Muscle layer of duodenum (tissue), 2 donors: ENCODE results near the gene MYO7A.
A peak's percentile ranks its signal among the peaks of the same experiment; 100 is the strongest.

Experiments used
- H3K27ac ChIP-seq: one replicate; pipeline ENCODE4 v1.7.0; 2013; ENCODE audit warnings: mild to moderate bottlenecking, low read length
- H3K27me3 ChIP-seq: one replicate; pipeline ENCODE4 v1.7.0; 2013; ENCODE audit warnings: low read depth, mild to moderate bottlenecking, control low read depth, low read length
- H3K36me3 ChIP-seq, 2 donors: one replicate each; pipeline ENCODE4 v1.7.0; 2013; ENCODE audit warnings: low read length in 2 of 2, control low read depth in 1 of 2, mild to moderate bottlenecking in 1 of 2; ENCODE audit not compliant: insufficient read depth in 2 of 2, control insufficient read depth in 1 of 2
- H3K4me1 ChIP-seq, 2 donors: one replicate each; pipeline ENCODE4 v1.7.0; 2013; ENCODE audit warnings: low read length in 2 of 2, mild to moderate bottlenecking in 2 of 2, control low read depth in 1 of 2, moderate library complexity in 1 of 2; ENCODE audit not compliant: insufficient read depth in 2 of 2, control insufficient read depth in 1 of 2
- H3K4me3 ChIP-seq, 2 donors: one replicate each; pipeline ENCODE4 v1.7.0; 2013; ENCODE audit warnings: low read length in 2 of 2, low read depth in 1 of 2, mild to moderate bottlenecking in 1 of 2
- H3K9me3 ChIP-seq, 2 donors: one replicate each; pipeline ENCODE4 v1.7.0; 2013; ENCODE audit warnings: low read length in 2 of 2, control low read depth in 1 of 2, mild to moderate bottlenecking in 1 of 2; ENCODE audit not compliant: control insufficient read depth in 1 of 2
- donor health status: healthy.

The MYO7A gene

GRCh38 chr11:77175021-77175842, 47.2 kb downstream of the MYO7A start:
- Histone ChIP-seq H3K36me3 (no peaks in the 10 kb centered on the region), H3K4me3 (peak overlapping the region in 1 of 2 donors; percentile 21), H3K27ac (no peak overlapping the region), H3K4me1 (no peaks in the 10 kb centered on the region), H3K9me3 (no peaks in the 10 kb centered on the region), H3K27me3 (no peaks in the 10 kb centered on the region)

DNA sequence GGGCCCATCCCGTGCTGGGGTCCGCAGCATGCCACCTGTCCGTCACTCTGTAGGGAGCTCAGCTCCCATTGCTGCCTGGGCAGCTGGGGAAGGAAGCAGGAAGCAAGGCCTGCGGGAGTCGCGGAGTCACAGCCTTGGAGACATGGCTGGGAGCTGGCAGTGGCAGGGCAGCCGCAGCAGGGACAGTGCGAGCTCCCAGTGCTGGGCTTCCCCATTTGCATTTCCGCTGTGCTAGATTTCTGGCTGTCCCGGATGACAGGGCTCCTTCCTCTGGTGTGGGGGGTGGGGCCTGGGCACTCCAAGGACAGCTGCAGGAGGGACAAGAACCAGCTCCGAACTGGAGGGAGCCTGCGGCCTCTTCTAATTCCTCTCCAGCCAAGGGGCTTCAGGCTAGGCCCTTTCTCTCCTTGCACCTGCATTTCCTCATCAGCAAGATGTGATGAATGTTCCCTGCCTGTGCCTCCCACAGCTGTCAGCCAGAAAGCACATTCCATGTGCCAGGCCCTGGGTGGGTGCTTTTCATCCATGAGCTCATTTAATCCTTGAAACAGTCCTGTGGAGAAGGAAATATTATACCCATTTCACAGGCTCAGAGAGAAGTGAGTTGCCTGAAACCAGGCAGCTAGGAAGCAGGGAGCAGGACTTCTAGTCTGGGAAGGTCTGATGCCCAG, 48.0 kb downstream of the MYO7A start:
- Histone ChIP-seq H3K9me3 (no peaks in the 10 kb centered on the region), H3K4me1 (no peaks in the 10 kb centered on the region), H3K4me3 (peak overlapping the region in 1 of 2 donors; percentile 21), H3K27me3 (no peaks in the 10 kb centered on the region), H3K36me3 (no peaks in the 10 kb centered on the region), H3K27ac (no peak overlapping the region)

DNA sequence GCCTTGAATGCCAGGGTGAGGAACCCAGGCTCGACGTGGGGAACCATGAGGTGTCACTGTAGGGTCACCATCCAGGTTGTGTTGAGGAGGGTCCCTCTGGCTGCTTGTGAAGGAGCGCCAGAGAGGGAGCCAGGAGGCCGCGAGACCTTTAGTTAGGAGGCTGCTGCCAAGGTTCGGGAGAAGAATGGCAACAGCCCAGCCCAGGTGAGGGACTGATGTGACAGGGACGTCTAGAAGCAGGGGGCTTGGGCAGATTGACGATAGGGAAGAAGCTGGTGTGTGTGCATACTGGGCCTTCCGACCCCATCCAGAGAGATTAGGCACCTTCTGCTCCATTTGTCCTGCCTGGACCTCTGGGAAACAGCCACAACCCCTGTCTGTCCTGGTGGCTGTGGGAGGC, 49.0 kb downstream of the MYO7A start:
- H3K4me1 ChIP-seq, result no peaks in the 10 kb centered on the region
- no peaks in the 10 kb centered on the region for H3K36me3 ChIP-seq
- H3K9me3 ChIP-seq, result no peaks in the 10 kb centered on the region
- no peak overlapping the region for H3K27ac ChIP-seq
- no peaks in the 10 kb centered on the region for H3K27me3 ChIP-seq
- no peak overlapping the region for H3K4me3 ChIP-seq

DNA sequence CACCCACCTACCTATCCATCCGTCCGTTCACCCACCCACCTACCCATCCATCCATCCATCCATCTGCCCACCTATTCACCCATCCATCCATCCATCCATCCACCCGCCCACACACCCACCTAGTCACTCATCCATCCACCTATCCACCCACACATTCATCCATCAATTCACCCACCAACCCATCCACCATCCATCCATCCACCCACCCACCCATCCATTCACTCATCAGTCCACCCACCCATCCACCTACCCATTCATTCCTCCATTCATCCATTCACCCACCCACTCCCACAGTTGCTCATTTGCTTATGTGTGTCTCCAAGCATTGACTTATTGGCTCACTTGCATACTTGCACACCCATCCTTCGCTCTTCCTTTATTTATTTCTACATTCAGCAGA, 50.1 kb downstream of the MYO7A start:
- no peaks in the 10 kb centered on the region for H3K36me3 ChIP-seq
- no peaks in the 10 kb centered on the region for H3K27me3 ChIP-seq
- H3K9me3 ChIP-seq, result no peaks in the 10 kb centered on the region
- H3K27ac ChIP-seq, result no peak overlapping the region
- H3K4me1 ChIP-seq, result no peaks in the 10 kb centered on the region
- H3K4me3 ChIP-seq, result no peak overlapping the region

GRCh38 chr11:77179048-77179447, 51.0 kb downstream of the MYO7A start:
- H3K4me3 ChIP-seq, result no peak overlapping the region
- no peaks in the 10 kb centered on the region for H3K9me3 ChIP-seq
- H3K27ac ChIP-seq, result no peak overlapping the region
- no peaks in the 10 kb centered on the region for H3K27me3 ChIP-seq
- no peaks in the 10 kb centered on the region for H3K36me3 ChIP-seq
- no peaks in the 10 kb centered on the region for H3K4me1 ChIP-seq

- Histone ChIP-seq H3K27ac (no peak overlapping the region), H3K36me3 (no peaks in the 10 kb centered on the region)
These were observed 51.6 kb downstream of the MYO7A start for GRCh38 chr11:77179681-77180080.

DNA sequence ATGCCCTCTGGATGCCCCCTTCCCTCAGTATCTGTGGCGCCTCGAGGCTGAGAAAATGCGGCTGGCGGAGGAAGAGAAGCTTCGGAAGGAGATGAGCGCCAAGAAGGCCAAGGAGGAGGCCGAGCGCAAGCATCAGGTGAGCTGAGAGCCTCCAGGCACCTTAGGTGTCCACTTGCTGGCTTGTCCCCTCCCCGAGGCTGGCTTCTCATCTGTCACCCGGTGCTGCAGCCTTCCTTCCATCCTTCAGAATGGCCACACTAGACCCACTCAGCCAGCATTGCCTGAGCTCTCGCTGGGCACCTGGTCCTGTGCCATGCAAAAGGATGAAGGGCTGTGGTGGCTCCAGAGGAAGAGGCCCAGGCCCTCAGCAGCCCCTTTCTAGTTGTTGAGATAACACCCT, 52.3 kb downstream of the MYO7A start:
- no peaks in the 10 kb centered on the region for H3K27me3 ChIP-seq
- no peaks in the 10 kb centered on the region for H3K9me3 ChIP-seq
- no peak overlapping the region for H3K4me3 ChIP-seq
- H3K4me1 ChIP-seq, result no peaks in the 10 kb centered on the region
- no peaks in the 10 kb centered on the region for H3K36me3 ChIP-seq
- no peak overlapping the region for H3K27ac ChIP-seq

More at GRCh38 chr11:77179681-77180080, 51.6 kb downstream of the MYO7A start:
- Histone ChIP-seq H3K9me3 (no peaks in the 10 kb centered on the region), H3K27me3 (no peaks in the 10 kb centered on the region), H3K4me3 (no peak overlapping the region), H3K4me1 (no peaks in the 10 kb centered on the region)

DNA sequence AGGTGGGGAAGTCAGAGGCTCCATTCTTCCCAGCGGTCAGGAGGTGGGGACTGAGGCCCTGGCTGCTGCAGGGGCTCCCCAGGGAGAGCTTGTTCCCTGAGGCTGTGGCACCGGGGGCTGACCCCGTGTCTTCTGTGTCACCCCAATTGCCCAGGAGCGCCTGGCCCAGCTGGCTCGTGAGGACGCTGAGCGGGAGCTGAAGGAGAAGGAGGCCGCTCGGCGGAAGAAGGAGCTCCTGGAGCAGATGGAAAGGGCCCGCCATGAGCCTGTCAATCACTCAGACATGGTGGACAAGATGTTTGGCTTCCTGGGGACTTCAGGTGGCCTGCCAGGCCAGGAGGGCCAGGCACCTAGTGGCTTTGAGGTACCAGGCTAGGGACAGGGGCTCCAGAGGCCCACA, 53.2 kb downstream of the MYO7A start:
- Histone ChIP-seq H3K9me3 (no peaks in the 10 kb centered on the region), H3K4me1 (no peaks in the 10 kb centered on the region), H3K27ac (no peak overlapping the region), H3K4me3 (no peak overlapping the region), H3K27me3 (no peaks in the 10 kb centered on the region), H3K36me3 (no peaks in the 10 kb centered on the region)

DNA sequence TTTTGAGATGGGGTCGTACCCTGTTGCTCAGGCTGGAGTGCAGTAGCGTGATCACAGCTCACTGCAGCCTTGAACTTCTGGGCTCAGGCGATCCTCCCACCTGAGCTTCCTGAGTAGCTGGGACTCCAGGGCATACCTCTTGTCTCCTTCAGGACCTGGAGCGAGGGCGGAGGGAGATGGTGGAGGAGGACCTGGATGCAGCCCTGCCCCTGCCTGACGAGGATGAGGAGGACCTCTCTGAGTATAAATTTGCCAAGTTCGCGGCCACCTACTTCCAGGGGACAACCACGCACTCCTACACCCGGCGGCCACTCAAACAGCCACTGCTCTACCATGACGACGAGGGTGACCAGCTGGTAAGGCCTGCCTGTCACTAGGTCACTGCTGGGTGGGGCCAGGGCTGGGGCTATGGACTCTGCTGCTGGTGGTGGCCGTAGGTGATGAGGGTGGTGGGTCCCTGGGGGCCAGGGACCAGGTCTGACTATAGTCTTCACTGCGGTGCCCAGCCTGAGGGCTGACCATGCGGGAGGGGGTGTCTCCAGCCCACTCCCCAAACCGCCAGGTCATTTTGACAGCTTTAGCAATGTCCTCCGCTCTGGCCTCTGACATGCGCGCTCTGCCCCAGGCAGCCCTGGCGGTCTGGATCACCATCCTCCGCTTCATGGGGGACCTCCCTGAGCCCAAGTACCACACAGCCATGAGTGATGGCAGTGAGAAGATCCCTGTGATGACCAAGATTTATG, 53.9 kb downstream of the MYO7A start:
- no peak overlapping the region for H3K4me3 ChIP-seq
- H3K27me3 ChIP-seq, result no peaks in the 10 kb centered on the region
- H3K4me1 ChIP-seq, result no peaks in the 10 kb centered on the region
- no peaks in the 10 kb centered on the region for H3K9me3 ChIP-seq
- no peaks in the 10 kb centered on the region for H3K36me3 ChIP-seq
- H3K27ac ChIP-seq, result no peak overlapping the region

DNA sequence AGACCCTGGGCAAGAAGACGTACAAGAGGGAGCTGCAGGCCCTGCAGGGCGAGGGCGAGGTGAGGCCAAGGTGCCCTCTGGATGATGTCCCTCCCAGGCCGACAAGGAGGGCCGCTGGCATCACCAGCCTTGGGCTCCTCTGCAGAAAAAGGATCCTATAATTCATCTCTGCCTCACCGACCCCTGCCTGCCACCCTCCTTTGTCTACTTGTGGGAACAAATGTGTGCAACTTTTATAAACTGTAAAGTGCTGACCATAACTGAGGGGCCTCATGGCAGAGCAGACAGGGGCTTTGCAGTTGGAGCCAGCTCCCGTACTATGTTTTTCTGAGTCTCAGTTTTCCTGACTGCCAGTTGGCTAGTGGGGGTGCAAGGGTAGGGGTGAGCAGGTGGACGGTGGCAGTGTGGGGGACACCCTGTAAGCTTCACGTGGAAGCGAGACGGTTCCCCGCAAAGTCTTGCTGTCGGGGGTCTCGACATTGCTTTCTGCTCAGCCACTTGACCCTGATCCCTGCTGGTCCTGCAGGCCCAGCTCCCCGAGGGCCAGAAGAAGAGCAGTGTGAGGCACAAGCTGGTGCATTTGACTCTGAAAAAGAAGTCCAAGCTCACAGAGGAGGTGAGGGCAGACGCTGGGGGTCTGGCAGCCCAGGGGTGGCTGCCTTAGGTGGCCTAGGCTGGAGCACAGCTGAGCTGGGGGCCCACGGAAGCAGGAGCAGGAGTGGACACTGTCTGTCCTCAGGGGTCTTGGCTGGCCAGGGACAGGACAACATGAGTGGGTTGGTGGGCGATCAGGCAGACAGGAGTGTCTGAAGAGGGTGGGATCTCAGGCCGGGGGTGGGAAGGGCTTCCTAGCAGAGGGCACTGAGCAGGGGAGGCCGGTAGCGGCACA, 54.7 kb downstream of the MYO7A start:
- H3K9me3 ChIP-seq, result no peaks in the 10 kb centered on the region

More for the DNA sequence above, 54.7 kb downstream of the MYO7A start:
- H3K4me3 ChIP-seq, result no peak overlapping the region
- no peaks in the 10 kb centered on the region for H3K27me3 ChIP-seq
- H3K36me3 ChIP-seq, result no peaks in the 10 kb centered on the region
- H3K27ac ChIP-seq, result no peak overlapping the region
- no peaks in the 10 kb centered on the region for H3K4me1 ChIP-seq
